Measurements from ENCODE around the gene AKAP12.

GRCh38 chr6:151338651-151339200 is 99.0 kb downstream of the AKAP12 start:
- TF ChIP-seq MAX (IDR thresholded peaks at IDR 0.05): no peak
- TF ChIP-seq EP300 (IDR thresholded peaks at IDR 0.05; ENCODE audit: borderline replicate concordance): no peak
- TF ChIP-seq REST (IDR thresholded peaks at IDR 0.05; ENCODE audit: low read depth): no peak
- TF ChIP-seq TAF1 (IDR thresholded peaks at IDR 0.05; ENCODE audit: low read depth): no peak
- TF ChIP-seq TEAD4 (IDR thresholded peaks at IDR 0.05): no peak
- no peak for TF ChIP-seq CEBPB (IDR thresholded peaks at IDR 0.05)
- no peak for TF ChIP-seq ZBTB7A (IDR thresholded peaks at IDR 0.05; ENCODE audit: low read depth)
- no peak for TF ChIP-seq RAD21 (IDR thresholded peaks at IDR 0.05; ENCODE audit: low read depth)
- TF ChIP-seq FOXM1 (IDR thresholded peaks at IDR 0.05; ENCODE audit: borderline replicate concordance, low read depth): no peak
